IMR-90 (cell line): ENCODE data around the gene VWA8. TPM values are rescaled to one million over a fixed set of nuclear protein-coding genes. Genes with fewer than 3 reads are reported as not detected.

Experiments used
- ATAC-seq: fragments of 200-7000 bp; cut with Tn5 transposase; 2 replicates; pipeline ENCODE4 v1.9.1; 2020; ENCODE audit warnings: low read depth, mild to moderate bottlenecking, moderate library complexity
- BruUV-seq: library from RNA; stranded (reverse); fragments of 400-500 nt; replicated peaks from 2 replicates; lab custom pipeline; 2021; lab: Mats Ljungman, UMichigan
- CTCF ChIA-PET: fragments of 300-600 bp; formaldehyde crosslinking; extraction: SDS; loops from one replicate; lab custom pipeline; 2021; ENCODE audit warnings: antibody characterized with exemption; lab: Yijun Ruan, JAX
- POLR2A ChIA-PET: fragments of 300-600 bp; sonication (Branson Sonifier 250); formaldehyde crosslinking; loops from one replicate; lab custom pipeline; 2022; ENCODE audit warnings: antibody characterized with exemption; ENCODE audit not compliant: unreplicated experiment; lab: Charles Lee
- DNase-seq: peaks from one replicate; pipeline ENCODE4 v3.0.0; 2013
- H2AFZ ChIP-seq: replicated peaks from 2 replicates; pipeline ENCODE3; 2013; ENCODE audit warnings: low read length, mild to moderate bottlenecking; ENCODE audit not compliant: poor library complexity
- H2AK5ac ChIP-seq: 2 replicates; pipeline ENCODE4 v1.6.1; 2013; ENCODE audit warnings: low read depth, low read length, inconsistent platforms
- H2AK9ac ChIP-seq: replicated peaks from 2 replicates; pipeline ENCODE3; 2013; ENCODE audit warnings: mild to moderate bottlenecking, low read depth, low read length, moderate library complexity; ENCODE audit not compliant: poor library complexity
- H2BK120ac ChIP-seq: 2 replicates; pipeline ENCODE4 v1.6.1; 2013; ENCODE audit warnings: low read depth, low read length, inconsistent platforms
- H2BK15ac ChIP-seq: 3 replicates; pipeline ENCODE4 v1.6.1; 2013; ENCODE audit warnings: low read depth, low read length, inconsistent platforms
- H2BK20ac ChIP-seq: 2 replicates; pipeline ENCODE4 v1.6.1; 2013; ENCODE audit warnings: low read depth, mild to moderate bottlenecking, inconsistent platforms, low read length, moderate library complexity
- H2BK5ac ChIP-seq: 2 replicates; pipeline ENCODE4 v1.6.1; 2013; ENCODE audit warnings: mild to moderate bottlenecking, low read depth, low read length, inconsistent platforms; ENCODE audit not compliant: poor library complexity, severe bottlenecking
- H3K14ac ChIP-seq: replicated peaks from 2 replicates; pipeline ENCODE4 v1.6.1; 2013; ENCODE audit warnings: low read depth, low read length, inconsistent platforms
- H3K18ac ChIP-seq: 2 replicates; pipeline ENCODE4 v1.6.1; 2013; ENCODE audit warnings: low read depth, low read length, control low read depth
- H3K23ac ChIP-seq: 2 replicates; pipeline ENCODE4 v1.6.1; 2013; ENCODE audit warnings: low read depth, low read length, inconsistent platforms
- H3K27ac ChIP-seq: 2 replicates; pipeline ENCODE4 v1.5.1; 2013; ENCODE audit warnings: mild to moderate bottlenecking, control low read depth, low read length; ENCODE audit not compliant: insufficient read depth
- H3K27me3 ChIP-seq: 2 replicates; pipeline ENCODE4 v1.6.1; 2013; ENCODE audit warnings: low read length; ENCODE audit not compliant: control insufficient read depth, insufficient read depth
- H3K36me3 ChIP-seq: 2 replicates; pipeline ENCODE4 v1.6.1; 2013; ENCODE audit warnings: low read length, mixed read lengths; ENCODE audit not compliant: control insufficient read depth, insufficient read depth
- H3K4ac ChIP-seq: 2 replicates; pipeline ENCODE4 v1.6.1; 2013; ENCODE audit warnings: low read depth, low read length, inconsistent platforms
- H3K4me1 ChIP-seq: 2 replicates; pipeline ENCODE4 v1.6.1; 2013; ENCODE audit warnings: low read length, mixed read lengths; ENCODE audit not compliant: control insufficient read depth, insufficient read depth
- H3K4me2 ChIP-seq: 2 replicates; pipeline ENCODE4 v1.6.1; 2013; ENCODE audit warnings: low read depth, mild to moderate bottlenecking, control low read depth, low read length, moderate library complexity
- H3K4me3 ChIP-seq: 2 replicates; pipeline ENCODE4 v1.5.1; 2013; ENCODE audit warnings: low read depth, mild to moderate bottlenecking, control low read depth, low read length, moderate library complexity; ENCODE audit not compliant: insufficient read depth
- H3K56ac ChIP-seq: 2 replicates; pipeline ENCODE4 v1.6.1; 2013; ENCODE audit warnings: low read length, inconsistent platforms; ENCODE audit not compliant: insufficient read depth; ENCODE audit errors: extremely low read depth
- H3K79me1 ChIP-seq, 2 experiments: 2 replicates each; pipeline ENCODE4 v1.6.1; 2013; ENCODE audit warnings: low read length in 2 of 2, inconsistent platforms in 1 of 2, low read depth in 1 of 2
- H3K9ac ChIP-seq: 2 replicates; pipeline ENCODE4 v1.6.1; 2013; ENCODE audit warnings: low read depth, low read length, control low read depth
- H3K9me1 ChIP-seq: 2 replicates; pipeline ENCODE4 v1.6.1; 2013; ENCODE audit warnings: low read length, inconsistent platforms; ENCODE audit not compliant: insufficient read depth
- H3K9me3 ChIP-seq: 2 replicates; pipeline ENCODE4 v1.6.1; 2013; ENCODE audit warnings: low read length; ENCODE audit not compliant: control insufficient read depth, insufficient read depth
- H4K20me1 ChIP-seq: 2 replicates; pipeline ENCODE4 v1.6.1; 2013; ENCODE audit warnings: low read length, inconsistent platforms; ENCODE audit not compliant: insufficient read depth
- H4K5ac ChIP-seq: 2 replicates; pipeline ENCODE4 v1.6.1; 2013; ENCODE audit warnings: mild to moderate bottlenecking, low read depth, low read length, control low read depth
- H4K8ac ChIP-seq, 2 experiments: 2 replicates each; pipeline ENCODE4 v1.6.1; 2013; ENCODE audit warnings: low read depth in 2 of 2, low read length in 2 of 2, control low read depth in 1 of 2, inconsistent platforms in 1 of 2
- H4K91ac ChIP-seq: 2 replicates; pipeline ENCODE4 v1.6.1; 2013; ENCODE audit warnings: low read depth, low read length, inconsistent platforms; ENCODE audit not compliant: insufficient read depth
- BHLHE40 ChIP-seq: fragments of 150-350 bp; IDR thresholded peaks from 2 replicates; pipeline ENCODE4 v1.6.1; 2016; ENCODE audit warnings: mild to moderate bottlenecking, low read depth, low read length
- CEBPB ChIP-seq: IDR thresholded peaks from 2 replicates; pipeline ENCODE4 v1.6.1; 2012; ENCODE audit warnings: low read depth, low read length, improper control_type of control experiment
- CHD1 ChIP-seq: IDR thresholded peaks from 2 replicates; pipeline ENCODE4 v1.6.1; 2012; ENCODE audit warnings: low read depth, low read length, improper control_type of control experiment
- FOS ChIP-seq: fragments of 150-350 bp; IDR thresholded peaks from 2 replicates; pipeline ENCODE4 v1.6.1; 2016; ENCODE audit warnings: low read depth, low read length
- MAZ ChIP-seq: IDR thresholded peaks from 2 replicates; pipeline ENCODE4 v1.6.1; 2012; ENCODE audit warnings: low read depth, mild to moderate bottlenecking, low read length, improper control_type of control experiment, moderate library complexity, borderline replicate concordance
- MXI1 ChIP-seq: IDR thresholded peaks from 2 replicates; pipeline ENCODE4 v1.6.1; 2012; ENCODE audit warnings: low read depth, mild to moderate bottlenecking, low read length, moderate library complexity, borderline replicate concordance
- RAD21 ChIP-seq: IDR thresholded peaks from 2 replicates; pipeline ENCODE4 v1.6.1; 2012; ENCODE audit warnings: low read length, improper control_type of control experiment
- RCOR1 ChIP-seq: IDR thresholded peaks from 2 replicates; pipeline ENCODE4 v1.6.1; 2012; ENCODE audit warnings: mild to moderate bottlenecking, low read length, improper control_type of control experiment; ENCODE audit not compliant: insufficient replicate concordance
- SMC3 ChIP-seq: fragments of 150-350 bp; IDR thresholded peaks from 2 replicates; pipeline ENCODE4 v1.6.1; 2016; ENCODE audit warnings: low read depth, mild to moderate bottlenecking, antibody characterized with exemption, low read length, moderate library complexity
- WGBS, 2 experiments: methylation state at CpG; one replicate each; pipeline versions ENCODE4 v1.1.5 to v1.1.7; 2013; ENCODE audit warnings: missing lambda C conversion rate in 2 of 2; ENCODE audit not compliant: insufficient read length in 1 of 2; ENCODE audit errors: extremely low coverage in 2 of 2; 5-methylcytosine and 5-hydroxymethylcytosine counted together
- dilution Hi-C: fragments of 300-500 bp; cut with HindIII; formaldehyde crosslinking; loops from one replicate; pipeline ENCODE4 v1.14.3; 2018; ENCODE audit warnings: low sequenced_read_pairs; ENCODE audit not compliant: unreplicated experiment
- in situ Hi-C: fragments of 300-500 bp; cut with MboI; formaldehyde crosslinking; loops from 3 replicates; pipeline ENCODE4 v1.14.3; 2019; ENCODE audit warnings: low sequenced_read_pairs, inconsistent platforms, mixed read lengths
- intact Hi-C: fragments of 100-400 bp; cut with micrococcal nuclease; formaldehyde crosslinking; loops from 2 replicates; pipeline ENCODE4 v1.10.0; 2022
- polyA plus RNA-seq, 3 experiments: library from polyadenylated mRNA; depleted of rRNA; stranded (reverse); fragments of >200 nt; gene quantifications; 2 replicates each; pipeline ENCODE4 v1.2.3, GENCODE V29; 2012; ENCODE audit warnings: low replicate concordance in 1 of 3
- total RNA-seq: library from RNA; depleted of rRNA; stranded (reverse); fragments of >200 nt; gene quantifications from 2 replicates; pipeline ENCODE4 v1.2.3, GENCODE V29; 2012
- TF ChIP-seq, protein P1 (sequence below): fragments of 150-350 bp; IDR thresholded peaks from 2 replicates; pipeline ENCODE4 v1.6.1; 2017; ENCODE audit warnings: mild to moderate bottlenecking, antibody characterized with exemption, low read length, low read depth
- TF ChIP-seq, protein P2 (sequence below): conservative IDR thresholded peaks from 2 replicates; pipeline ENCODE4 v1.5.1; 2012; ENCODE audit warnings: mild to moderate bottlenecking, low read depth, low read length, improper control_type of control experiment

The VWA8 gene
- total and polyA plus RNA-seq, 2 of the 4 experiments (the other 2 are of a cell fraction): 5.9 to 18.3 TPM

DNA sequence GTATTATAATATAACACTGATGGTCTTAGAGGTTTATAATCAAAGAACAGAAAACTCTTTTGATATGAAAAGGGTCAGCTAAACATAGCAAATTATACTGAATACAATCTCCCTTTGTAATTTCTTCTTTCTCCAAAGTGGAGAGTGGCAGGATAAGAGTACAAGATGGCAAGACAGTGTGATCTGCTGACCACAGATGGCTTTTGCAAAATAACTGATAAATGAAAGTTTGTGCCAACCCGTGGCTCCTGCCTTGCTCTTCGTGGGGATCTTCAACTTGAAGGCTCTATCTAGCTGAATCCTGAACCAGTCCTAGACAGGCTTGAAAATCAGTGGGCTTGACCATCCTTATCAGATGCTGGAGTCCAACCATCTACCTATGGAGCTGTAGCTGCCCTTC, 185.7 kb downstream of the VWA8 start:
- no peaks in the 10 kb centered on the region for H3K36me3 ChIP-seq
- no peaks in the 10 kb centered on the region for H4K20me1 ChIP-seq
- H3K4me1 ChIP-seq: no peaks in the 10 kb centered on the region
- H3K9me1 ChIP-seq: no peaks in the 10 kb centered on the region
- no peak for TF ChIP-seq FOS
- no peak for TF ChIP-seq RCOR1
- TF ChIP-seq, protein P1, sequence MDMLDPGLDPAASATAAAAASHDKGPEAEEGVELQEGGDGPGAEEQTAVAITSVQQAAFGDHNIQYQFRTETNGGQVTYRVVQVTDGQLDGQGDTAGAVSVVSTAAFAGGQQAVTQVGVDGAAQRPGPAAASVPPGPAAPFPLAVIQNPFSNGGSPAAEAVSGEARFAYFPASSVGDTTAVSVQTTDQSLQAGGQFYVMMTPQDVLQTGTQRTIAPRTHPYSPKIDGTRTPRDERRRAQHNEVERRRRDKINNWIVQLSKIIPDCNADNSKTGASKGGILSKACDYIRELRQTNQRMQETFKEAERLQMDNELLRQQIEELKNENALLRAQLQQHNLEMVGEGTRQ: no peak
- TF ChIP-seq MAZ: no peak
- TF ChIP-seq RAD21: no peak
- no peak for TF ChIP-seq SMC3
- TF ChIP-seq, protein P2, sequence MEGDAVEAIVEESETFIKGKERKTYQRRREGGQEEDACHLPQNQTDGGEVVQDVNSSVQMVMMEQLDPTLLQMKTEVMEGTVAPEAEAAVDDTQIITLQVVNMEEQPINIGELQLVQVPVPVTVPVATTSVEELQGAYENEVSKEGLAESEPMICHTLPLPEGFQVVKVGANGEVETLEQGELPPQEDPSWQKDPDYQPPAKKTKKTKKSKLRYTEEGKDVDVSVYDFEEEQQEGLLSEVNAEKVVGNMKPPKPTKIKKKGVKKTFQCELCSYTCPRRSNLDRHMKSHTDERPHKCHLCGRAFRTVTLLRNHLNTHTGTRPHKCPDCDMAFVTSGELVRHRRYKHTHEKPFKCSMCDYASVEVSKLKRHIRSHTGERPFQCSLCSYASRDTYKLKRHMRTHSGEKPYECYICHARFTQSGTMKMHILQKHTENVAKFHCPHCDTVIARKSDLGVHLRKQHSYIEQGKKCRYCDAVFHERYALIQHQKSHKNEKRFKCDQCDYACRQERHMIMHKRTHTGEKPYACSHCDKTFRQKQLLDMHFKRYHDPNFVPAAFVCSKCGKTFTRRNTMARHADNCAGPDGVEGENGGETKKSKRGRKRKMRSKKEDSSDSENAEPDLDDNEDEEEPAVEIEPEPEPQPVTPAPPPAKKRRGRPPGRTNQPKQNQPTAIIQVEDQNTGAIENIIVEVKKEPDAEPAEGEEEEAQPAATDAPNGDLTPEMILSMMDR: no peak
- TF ChIP-seq MXI1: no peak
- no peak for TF ChIP-seq CHD1
- no peak for TF ChIP-seq BHLHE40
- TF ChIP-seq CEBPB: no peak
- H3K4me3 ChIP-seq: no peak overlapping the region
- dilution Hi-C loops (no loop called here), in situ Hi-C loops (no loop called here), intact Hi-C loops (no loop called here)
- H2BK120ac ChIP-seq: no peak overlapping the region
- no peaks in the 10 kb centered on the region for H3K9me3 ChIP-seq
- no peak overlapping the region for H3K18ac ChIP-seq
- no peak overlapping the region for H3K56ac ChIP-seq
- no peak overlapping the region for H4K5ac ChIP-seq
- ATAC-seq (no peak), DNase-seq (no peak)
- no peak overlapping the region for H3K14ac ChIP-seq
- no peak overlapping the region for H3K23ac ChIP-seq
- no peak overlapping the region for H2AK9ac ChIP-seq
- no peak overlapping the region for H2BK20ac ChIP-seq
- no peak overlapping the region for H2AFZ ChIP-seq
- CTCF ChIA-PET: no interaction called here
- H2BK5ac ChIP-seq: no peak overlapping the region
- POLR2A ChIA-PET: no interaction called here
- no TSS peak for BruUV-seq
- H3K27ac ChIP-seq: no peak overlapping the region
- H3K4ac ChIP-seq: no peak overlapping the region
- no peak overlapping the region for H2AK5ac ChIP-seq
- WGBS, 2 experiments: 100% methylated on average over 1 of the region's 2 CpGs; no CpG with 5 or more reads in 1 of the 2 experiments
- H3K9ac ChIP-seq: no peak overlapping the region
- no peak overlapping the region for H3K4me2 ChIP-seq
- H3K27me3 ChIP-seq: no peaks in the 10 kb centered on the region
- no peaks in the 10 kb centered on the region for H3K79me1 ChIP-seq
- no peak overlapping the region for H4K91ac ChIP-seq
- H4K8ac ChIP-seq: no peak overlapping the region
- H2BK15ac ChIP-seq: no peak overlapping the region
